ENCODE results near the gene SYNDIG1L. TPM values are rescaled to one million over a fixed set of nuclear protein-coding genes. Genes with fewer than 3 reads are reported as not detected.

SYNDIG1L gene
- total RNA-seq, 3 donors from 2014 or later (not counting 1 experiment from before 2014, with no cell fraction given), result 0.30 TPM; not detected in 2

GRCh38 chr14:74412753-74413152 lies 13.3 kb downstream of the SYNDIG1L start:
- DNase-seq, result no peak
- Histone ChIP-seq H3K36me3 (ENCODE audit: control insufficient read depth, insufficient read depth, low read length) (no peaks in the 10 kb centered on the region), H3K4me1 (ENCODE audit: control insufficient read depth, insufficient read depth, low read length) (no peaks in the 10 kb centered on the region), H3K4me3 (ENCODE audit: low read length) (no peak overlapping the region), H3K27ac (ENCODE audit: low read length) (no peak overlapping the region), H3K9me3 (ENCODE audit: control insufficient read depth, insufficient read depth, low read length) (no peaks in the 10 kb centered on the region), H3K27me3 (ENCODE audit: control insufficient read depth, insufficient read depth, low read length) (no peaks in the 10 kb centered on the region)
- intact Hi-C loops (cut with micrococcal nuclease), result no loop called here
- Mint-ChIP-seq H3K27me3 (ENCODE audit: low read depth in 2 of 2) (peaks cover 14 to 15% of the 10 kb centered on the region in 2 donors), H3K9me3 (no peaks in the 10 kb centered on the region), H3K4me1 (no peaks in the 10 kb centered on the region), H3K4me3 (no peak overlapping the region), H3K36me3 (no peaks in the 10 kb centered on the region), H3K27ac (no peak overlapping the region)
- 72% methylated on average over 2 of the region's 2 CpGs for WGBS (ENCODE audit: insufficient coverage)
- no peak for ATAC-seq
- no peak for TF ChIP-seq CTCF (IDR thresholded peaks at IDR 0.05)

GRCh38 chr14:74411671-74412070 lies 14.3 kb downstream of the SYNDIG1L start:
- Histone ChIP-seq H3K36me3 (ENCODE audit: control insufficient read depth, insufficient read depth, low read length) (no peaks in the 10 kb centered on the region), H3K9me3 (ENCODE audit: control insufficient read depth, insufficient read depth, low read length) (no peaks in the 10 kb centered on the region), H3K27me3 (ENCODE audit: control insufficient read depth, insufficient read depth, low read length) (no peaks in the 10 kb centered on the region), H3K27ac (ENCODE audit: low read length) (no peak overlapping the region), H3K4me1 (ENCODE audit: control insufficient read depth, insufficient read depth, low read length) (no peaks in the 10 kb centered on the region), H3K4me3 (ENCODE audit: low read length) (no peak overlapping the region)
- Mint-ChIP-seq H3K4me1 (no peaks in the 10 kb centered on the region), H3K27ac (no peak overlapping the region), H3K36me3 (no peaks in the 10 kb centered on the region), H3K4me3 (no peak overlapping the region), H3K27me3 (ENCODE audit: low read depth in 2 of 2) (peaks cover 14 to 15% of the 10 kb centered on the region in 2 donors), H3K9me3 (no peaks in the 10 kb centered on the region)
- WGBS (ENCODE audit: insufficient coverage), result 88% methylated on average over 7 of the region's 7 CpGs
- intact Hi-C loops (cut with micrococcal nuclease), result no loop called here
- ATAC-seq, result no peak
- DNase-seq, result no peak
- no peak for TF ChIP-seq CTCF (IDR thresholded peaks at IDR 0.05)

GRCh38 chr14:74409441-74409840 lies 16.6 kb downstream of the SYNDIG1L start:
- H3K9me3 ChIP-seq (ENCODE audit: control insufficient read depth, insufficient read depth, low read length), result no peaks in the 10 kb centered on the region
- intact Hi-C loops (cut with micrococcal nuclease), result no loop called here
- Mint-ChIP-seq H3K4me1 (no peaks in the 10 kb centered on the region), H3K9me3 (no peaks in the 10 kb centered on the region), H3K27ac (no peak overlapping the region), H3K27me3 (ENCODE audit: low read depth in 2 of 2) (peaks cover 14% of the 10 kb centered on the region in 2 donors), H3K36me3 (no peaks in the 10 kb centered on the region), H3K4me3 (no peak overlapping the region)
- ATAC-seq, result no peak
- no peak for TF ChIP-seq CTCF (IDR thresholded peaks at IDR 0.05)
- no peaks in the 10 kb centered on the region for H3K4me1 ChIP-seq (ENCODE audit: control insufficient read depth, insufficient read depth, low read length)
- no peak for DNase-seq
- H3K36me3 ChIP-seq (ENCODE audit: control insufficient read depth, insufficient read depth, low read length), result no peaks in the 10 kb centered on the region
- H3K27ac ChIP-seq (ENCODE audit: low read length), result no peak overlapping the region
- no peaks in the 10 kb centered on the region for H3K27me3 ChIP-seq (ENCODE audit: control insufficient read depth, insufficient read depth, low read length)
- no peak overlapping the region for H3K4me3 ChIP-seq (ENCODE audit: low read length)
- 92% methylated on average over 6 of the region's 6 CpGs for WGBS (ENCODE audit: insufficient coverage)

DNA sequence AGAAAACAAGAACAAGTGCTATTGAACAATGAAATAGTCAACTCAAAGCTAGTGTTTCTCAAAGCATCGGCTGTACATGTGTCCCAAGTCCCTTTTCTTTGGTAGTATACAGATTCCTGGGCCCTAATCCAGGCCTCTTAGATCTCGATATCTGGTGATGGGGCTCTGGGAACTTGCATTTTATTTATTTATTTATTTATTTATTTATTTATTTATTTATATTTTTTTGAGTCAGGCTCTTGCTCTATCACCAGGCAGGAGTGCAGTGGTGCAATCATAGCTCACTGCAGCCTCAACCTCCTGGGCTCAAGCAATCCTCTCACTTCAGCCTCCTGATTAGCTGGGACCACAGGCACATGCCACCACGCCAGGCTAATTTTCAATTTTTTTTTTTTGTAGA lies 17.1 kb downstream of the SYNDIG1L start:
- TF ChIP-seq CTCF (IDR thresholded peaks at IDR 0.05), result no peak
- Mint-ChIP-seq H3K27me3 (ENCODE audit: low read depth in 2 of 2) (peaks cover 8 to 11% of the 10 kb centered on the region in 2 donors), H3K4me3 (no peak overlapping the region), H3K27ac (no peak overlapping the region), H3K9me3 (no peaks in the 10 kb centered on the region), H3K4me1 (no peaks in the 10 kb centered on the region), H3K36me3 (no peaks in the 10 kb centered on the region)
- no peaks in the 10 kb centered on the region for H3K4me1 ChIP-seq (ENCODE audit: control insufficient read depth, insufficient read depth, low read length)
- H3K27ac ChIP-seq (ENCODE audit: low read length), result no peak overlapping the region
- no peaks in the 10 kb centered on the region for H3K9me3 ChIP-seq (ENCODE audit: control insufficient read depth, insufficient read depth, low read length)
- H3K27me3 ChIP-seq (ENCODE audit: control insufficient read depth, insufficient read depth, low read length), result no peaks in the 10 kb centered on the region
- H3K36me3 ChIP-seq (ENCODE audit: control insufficient read depth, insufficient read depth, low read length), result no peaks in the 10 kb centered on the region
- 90% methylated on average over 2 of the region's 3 CpGs for WGBS (ENCODE audit: insufficient coverage)
- intact Hi-C loops (cut with micrococcal nuclease), result no loop called here
- no peak for ATAC-seq
- H3K4me3 ChIP-seq (ENCODE audit: low read length), result no peak overlapping the region
- no peak for DNase-seq
